Effector memory CD4-positive, alpha-beta T cell (primary cell): ENCODE results near the gene OCEL1.
A peak's percentile ranks its signal among the peaks of the same experiment; 100 is the strongest.

Experiments used
- DNase-seq, 3 donors: peaks; one replicate each; pipeline ENCODE4 v3.0.0-alpha.2; 2020
- H3K27ac ChIP-seq: 2 replicates; pipeline ENCODE4 v1.7.0; 2013; ENCODE audit warnings: mild to moderate bottlenecking, low read length, moderate library complexity; ENCODE audit not compliant: insufficient read depth, poor library complexity, severe bottlenecking
- H3K27me3 ChIP-seq: replicated peaks from 2 replicates; pipeline ENCODE4 v1.7.0; 2013; ENCODE audit warnings: mild to moderate bottlenecking, low read length; ENCODE audit not compliant: insufficient read depth, control insufficient read depth, poor library complexity, severe bottlenecking
- H3K36me3 ChIP-seq: 2 replicates; pipeline ENCODE4 v1.7.0; 2013; ENCODE audit warnings: mild to moderate bottlenecking, low read length, moderate library complexity; ENCODE audit not compliant: control insufficient read depth, insufficient read depth
- H3K4me1 ChIP-seq: 2 replicates; pipeline ENCODE4 v1.7.0; 2013; ENCODE audit warnings: low read length, mild to moderate bottlenecking; ENCODE audit not compliant: control insufficient read depth, insufficient read depth, poor library complexity, severe bottlenecking
- H3K4me3 ChIP-seq: 2 replicates; pipeline ENCODE4 v1.7.0; 2013; ENCODE audit warnings: low read length, low read depth, mild to moderate bottlenecking; ENCODE audit not compliant: insufficient read depth, poor library complexity, severe bottlenecking
- H3K9me3 ChIP-seq: 2 replicates; pipeline ENCODE4 v1.7.0; 2013; ENCODE audit warnings: mild to moderate bottlenecking, low read length, moderate library complexity; ENCODE audit not compliant: control insufficient read depth

The OCEL1 gene

DNA sequence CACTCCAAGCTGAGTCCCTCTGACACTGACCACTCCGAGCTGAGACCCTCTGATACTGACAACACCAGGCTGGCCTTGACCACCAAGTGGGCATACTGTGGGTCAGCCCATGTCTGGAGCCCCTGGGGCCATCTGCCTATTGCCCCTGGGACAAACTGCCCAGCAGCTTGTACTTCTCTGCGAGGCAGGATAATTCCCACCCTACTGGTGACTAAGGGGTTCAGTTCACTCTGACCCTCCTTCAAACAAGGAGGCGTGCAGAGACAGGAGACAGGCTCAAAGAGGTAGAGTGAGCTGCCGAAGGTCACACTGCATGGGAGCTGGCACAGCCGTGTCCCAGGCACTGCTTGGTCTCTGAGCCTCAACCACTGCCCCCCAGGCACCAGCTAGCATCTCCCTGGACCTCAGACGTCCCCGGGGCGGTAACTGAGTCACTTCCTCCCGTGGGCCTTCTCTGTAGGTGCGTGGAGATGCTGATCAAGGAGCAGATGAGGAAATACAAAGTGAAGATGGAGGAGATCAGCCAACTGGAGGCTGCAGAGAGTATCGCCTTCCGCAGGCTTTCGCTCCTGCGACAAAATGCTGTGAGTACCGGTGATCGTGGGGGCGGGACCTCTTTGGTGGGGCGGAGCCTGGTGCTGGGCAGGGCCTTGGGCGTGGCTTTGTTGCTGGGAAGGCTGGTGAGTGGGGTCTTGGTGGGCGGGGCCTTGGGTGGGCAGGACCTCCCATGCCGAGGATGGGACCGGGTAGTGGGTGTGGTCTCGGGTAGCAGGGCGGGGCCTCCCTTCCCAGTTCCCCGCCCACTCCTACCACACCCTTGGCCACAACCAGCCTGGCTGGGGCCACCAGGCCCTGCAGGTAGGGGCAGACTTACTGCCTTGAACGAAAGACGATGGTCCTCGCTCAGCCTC, 16.6 kb upstream of the OCEL1 start:
- no peak overlapping the region for H3K27ac ChIP-seq
- H3K4me3 ChIP-seq = no peak overlapping the region
- H3K27me3 ChIP-seq = no peaks in the 10 kb centered on the region
- H3K36me3 ChIP-seq = peaks cover 46% of the 10 kb centered on the region
- no peaks in the 10 kb centered on the region for H3K9me3 ChIP-seq
- peaks cover under 1% of the 10 kb centered on the region for H3K4me1 ChIP-seq
- DNase-seq = peak in 2 of 3 donors; percentile 14 to 18

DNA sequence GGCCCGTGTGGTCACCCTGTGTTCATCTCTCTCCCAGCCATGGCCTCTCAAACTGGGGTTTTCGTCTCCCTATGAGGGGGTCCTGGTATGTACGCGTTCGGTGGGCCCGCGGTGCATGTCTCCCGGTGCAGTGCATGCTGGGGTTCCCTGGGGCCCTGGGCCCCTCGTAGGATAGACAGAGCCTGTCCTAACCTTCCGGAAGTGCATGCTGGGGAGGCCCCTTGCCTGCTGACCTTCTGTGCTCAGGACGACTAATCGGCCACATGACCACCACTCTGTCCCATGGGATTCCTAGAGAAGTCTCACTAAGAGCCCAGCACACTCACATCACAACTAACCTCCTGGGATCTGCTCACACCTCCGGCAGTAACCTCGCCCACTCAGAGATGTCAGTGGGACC, 15.7 kb upstream of the OCEL1 start:
- no peak overlapping the region for H3K4me3 ChIP-seq
- H3K4me1 ChIP-seq = peaks cover 6% of the 10 kb centered on the region
- DNase-seq = no peak
- H3K27ac ChIP-seq = no peak overlapping the region
- H3K27me3 ChIP-seq = no peaks in the 10 kb centered on the region
- no peaks in the 10 kb centered on the region for H3K9me3 ChIP-seq
- peaks cover 46% of the 10 kb centered on the region for H3K36me3 ChIP-seq

DNA sequence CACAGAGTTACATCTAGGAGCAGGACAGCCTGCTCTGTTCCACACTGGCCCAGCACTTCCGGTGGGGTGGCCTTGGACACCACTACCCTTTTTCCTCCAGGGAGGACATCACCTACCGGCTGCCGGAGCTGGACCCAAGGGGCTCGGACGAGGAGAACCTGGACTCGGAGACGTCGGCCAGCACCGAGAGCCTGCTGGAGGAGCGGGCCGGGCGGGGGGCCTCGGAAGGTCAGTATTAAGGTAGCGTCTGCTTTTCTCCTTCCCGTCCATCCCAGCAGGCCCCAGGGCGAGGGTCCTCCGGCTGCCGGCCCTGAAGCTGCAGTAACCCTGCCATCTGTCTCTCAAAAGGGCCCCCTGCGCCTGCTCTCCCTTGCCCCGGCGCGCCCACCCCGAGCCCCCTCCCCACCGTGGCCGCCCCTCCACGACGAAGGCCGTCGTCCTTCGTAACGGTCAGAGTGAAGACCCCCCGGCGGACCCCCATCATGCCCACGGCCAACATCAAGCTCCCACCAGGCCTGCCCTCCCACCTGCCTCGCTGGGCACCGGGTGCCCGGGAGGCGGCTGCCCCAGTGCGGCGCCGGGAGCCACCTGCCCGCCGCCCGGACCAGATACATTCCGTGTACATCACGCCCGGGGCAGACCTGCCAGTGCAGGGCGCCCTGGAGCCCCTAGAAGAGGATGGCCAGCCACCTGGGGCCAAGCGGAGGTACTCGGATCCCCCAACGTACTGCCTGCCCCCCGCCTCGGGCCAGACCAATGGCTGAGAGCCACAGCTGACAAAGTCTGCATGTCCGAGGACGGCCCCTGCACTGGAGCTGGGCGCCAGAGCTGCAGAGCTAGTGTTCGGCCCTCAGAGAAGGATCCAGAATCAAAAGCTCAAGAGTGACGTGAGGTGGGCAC, 14.2 kb upstream of the OCEL1 start:
- DNase-seq = no peak
- H3K4me3 ChIP-seq = no peak overlapping the region
- H3K36me3 ChIP-seq = peaks cover 34% of the 10 kb centered on the region
- peaks cover 6% of the 10 kb centered on the region for H3K4me1 ChIP-seq
- H3K27me3 ChIP-seq = no peaks in the 10 kb centered on the region
- H3K9me3 ChIP-seq = no peaks in the 10 kb centered on the region
- H3K27ac ChIP-seq = no peak overlapping the region

DNA sequence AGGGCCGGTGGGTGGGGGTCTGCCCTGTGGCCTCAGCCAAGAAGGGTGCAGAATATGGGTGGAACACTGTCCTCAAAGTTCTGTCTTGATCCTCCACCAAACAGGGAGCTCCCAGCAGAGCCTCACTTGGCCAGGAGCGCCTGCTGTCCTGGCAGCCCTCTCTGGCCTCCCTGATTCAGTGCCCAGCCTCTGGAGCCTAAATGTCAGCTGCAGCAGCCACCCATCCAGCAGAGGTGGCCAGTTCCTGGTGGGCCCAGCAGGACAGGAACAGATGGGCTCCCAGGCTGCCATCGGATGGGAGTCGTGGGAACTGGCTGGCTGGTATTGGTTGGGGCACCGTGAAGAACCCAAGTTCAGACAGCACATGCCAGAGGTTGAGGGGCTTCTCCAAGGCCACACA, 12.7 kb upstream of the OCEL1 start:
- no peaks in the 10 kb centered on the region for H3K27me3 ChIP-seq
- DNase-seq = no peak
- H3K27ac ChIP-seq = no peak overlapping the region
- H3K36me3 ChIP-seq = peaks cover 43% of the 10 kb centered on the region
- no peaks in the 10 kb centered on the region for H3K9me3 ChIP-seq
- H3K4me1 ChIP-seq = peaks cover 6% of the 10 kb centered on the region
- H3K4me3 ChIP-seq = no peak overlapping the region

DNA sequence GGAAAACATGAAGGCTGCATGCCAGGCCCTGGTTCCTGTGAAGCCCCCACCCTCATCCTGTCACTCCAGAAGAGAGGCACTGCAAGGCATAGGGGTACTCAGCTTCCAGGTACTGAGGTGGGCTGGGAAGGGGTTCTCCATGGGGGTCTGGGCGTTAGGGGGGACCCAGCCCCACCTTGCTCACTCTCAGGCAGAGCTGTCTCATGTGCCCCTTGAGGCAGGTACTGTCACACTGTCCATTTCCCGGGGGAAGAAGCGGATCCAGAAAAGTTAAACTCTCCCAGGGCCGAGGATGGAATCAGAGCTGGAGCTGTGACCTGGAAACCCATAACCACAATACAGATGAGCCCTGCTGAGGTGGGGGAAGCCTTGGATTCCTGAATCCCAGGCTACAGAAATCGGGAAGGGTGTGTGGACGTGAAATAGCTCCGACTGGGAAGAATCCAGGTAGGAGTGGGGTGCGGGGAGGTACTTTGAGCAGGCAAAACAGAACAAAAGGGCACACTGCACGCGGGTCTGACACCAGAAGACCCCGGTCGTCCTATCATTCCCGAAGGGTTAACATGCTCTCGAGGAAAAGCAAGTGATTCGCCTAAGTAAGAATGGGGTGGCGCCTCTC, 11.4 kb upstream of the OCEL1 start:
- Histone ChIP-seq H3K27me3 (no peaks in the 10 kb centered on the region), H3K36me3 (peaks cover 34% of the 10 kb centered on the region), H3K27ac (peak overlapping the region; percentile 82), H3K9me3 (no peaks in the 10 kb centered on the region), H3K4me1 (peaks cover 6% of the 10 kb centered on the region), H3K4me3 (peak overlapping the region; percentile 78)
- no peak for DNase-seq

DNA sequence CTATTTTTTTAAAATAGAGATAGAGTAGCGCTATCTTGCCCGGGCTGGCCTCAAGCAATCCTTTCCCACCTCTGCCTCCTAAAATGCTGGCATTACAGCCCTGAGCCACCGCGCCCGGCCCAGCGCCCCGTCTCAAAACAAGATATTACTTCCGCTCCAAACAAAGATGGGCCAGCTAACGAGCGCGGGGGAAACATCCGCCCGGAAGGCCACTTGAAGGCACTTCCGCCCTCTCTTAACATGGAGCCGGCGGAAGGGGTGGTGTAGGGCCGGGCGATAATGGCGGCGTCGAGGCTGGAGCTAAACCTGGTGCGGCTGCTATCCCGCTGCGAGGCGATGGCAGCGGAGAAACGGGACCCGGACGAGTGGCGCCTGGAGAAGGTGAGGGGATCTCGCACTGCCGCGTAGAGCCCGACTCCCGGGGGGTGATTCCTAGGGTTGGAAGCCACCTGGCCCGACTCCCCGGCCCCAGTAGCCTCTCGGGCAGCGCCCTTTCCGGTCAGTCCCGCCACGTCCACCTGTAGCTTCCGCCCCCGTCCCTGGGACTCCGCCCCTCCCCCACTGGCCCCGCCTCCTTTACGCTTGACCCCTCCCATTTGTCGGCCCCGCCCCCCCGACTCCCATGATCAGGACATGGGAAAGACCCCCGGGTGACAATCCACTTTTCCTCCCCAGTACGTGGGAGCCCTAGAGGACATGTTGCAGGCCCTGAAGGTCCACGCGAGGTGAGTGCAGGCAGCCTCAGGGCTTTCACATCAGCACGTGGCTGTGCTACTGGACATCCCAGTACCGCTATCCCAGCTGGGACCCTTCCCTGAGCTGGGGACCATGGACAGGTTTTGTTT, 10.7 kb upstream of the OCEL1 start, which contains the start of gene USE1:
Gene USE1 (plus strand): TSS at position 231 of the 845 bp plus-strand sequence. CDS start 49 bp downstream, at position 280.
- Histone ChIP-seq H3K4me3 (peak within 1 kb of the TSS; percentile 78), H3K27me3 (no peaks in the 10 kb centered on the region), H3K9me3 (no peaks in the 10 kb centered on the region), H3K27ac (peak within 1 kb of the TSS; percentile 82), H3K4me1 (peaks cover 6% of the 10 kb centered on the region), H3K36me3 (peaks cover 31% of the 10 kb centered on the region)
- peak; percentile 74 to 82 (median 79) for DNase-seq

DNA sequence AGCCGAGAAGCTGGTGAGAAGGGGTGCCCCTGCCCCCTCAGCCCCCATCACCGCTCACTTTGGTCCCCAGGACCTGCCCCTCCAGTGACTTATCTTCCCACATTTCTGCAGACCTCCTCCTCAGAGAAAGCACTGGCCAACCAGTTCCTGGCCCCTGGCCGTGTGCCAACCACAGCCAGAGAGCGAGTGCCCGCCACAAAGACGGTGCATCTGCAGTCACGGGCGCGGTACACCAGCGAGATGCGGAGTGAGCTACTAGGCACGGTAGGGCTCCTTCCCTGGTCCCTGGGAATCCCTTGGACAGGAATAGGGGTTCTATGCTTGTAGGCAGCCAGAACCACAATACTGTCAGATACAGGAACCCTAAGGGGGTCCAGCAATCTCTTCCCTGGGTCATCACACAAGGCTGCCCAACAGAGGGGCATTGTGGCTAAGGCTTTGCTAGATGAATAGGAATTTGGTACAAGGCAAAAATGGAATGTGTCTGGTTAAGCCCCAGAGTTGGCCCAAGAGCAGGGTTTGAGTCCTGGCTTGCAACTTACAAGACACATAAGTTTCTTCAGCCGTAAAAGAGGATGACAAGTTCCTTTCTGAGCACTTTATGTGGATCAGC, 9.9 kb upstream of the OCEL1 start:
- no peaks in the 10 kb centered on the region for H3K9me3 ChIP-seq
- H3K4me1 ChIP-seq = peaks cover 6% of the 10 kb centered on the region
- H3K4me3 ChIP-seq = no peak overlapping the region
- H3K36me3 ChIP-seq = peaks cover 24% of the 10 kb centered on the region
- H3K27ac ChIP-seq = peak overlapping the region; percentile 82
- H3K27me3 ChIP-seq = no peaks in the 10 kb centered on the region
- no peak for DNase-seq

DNA sequence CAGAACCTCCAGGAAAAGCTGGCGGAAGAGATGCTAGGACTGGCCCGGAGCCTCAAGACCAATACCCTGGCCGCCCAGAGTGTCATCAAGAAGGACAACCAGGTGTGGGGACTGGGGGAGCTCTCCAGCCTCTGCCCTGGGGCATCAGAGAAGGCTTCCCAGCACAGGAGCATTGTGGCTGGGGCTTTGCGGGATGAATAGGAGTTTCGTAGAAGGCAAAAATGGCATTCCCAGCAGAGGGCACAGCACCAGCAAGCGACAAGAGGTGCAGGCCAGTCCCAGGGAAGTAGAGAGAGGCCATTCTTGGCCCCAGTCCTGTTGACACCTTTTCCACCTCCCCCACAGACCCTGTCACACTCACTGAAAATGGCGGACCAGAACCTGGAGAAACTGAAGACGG, 6.7 kb upstream of the OCEL1 start:
- peaks cover 13% of the 10 kb centered on the region for H3K36me3 ChIP-seq
- DNase-seq = no peak
- H3K4me3 ChIP-seq = no peak overlapping the region
- H3K27ac ChIP-seq = no peak overlapping the region
- no peaks in the 10 kb centered on the region for H3K9me3 ChIP-seq
- peaks cover 6% of the 10 kb centered on the region for H3K4me1 ChIP-seq
- H3K27me3 ChIP-seq = no peaks in the 10 kb centered on the region
